NT2/D1 (cell line): Measurements from ENCODE around the gene FAF1.

Experiments used
- DNase-seq: peaks from one replicate; pipeline ENCODE4 v3.0.0-alpha.2; 2011; ENCODE audit warnings: low read depth, low spot score
- H3K27me3 ChIP-seq: 2 replicates; pipeline ENCODE4 v1.6.0; 2011; ENCODE audit warnings: mild to moderate bottlenecking; ENCODE audit not compliant: insufficient read length, insufficient read depth
- H3K36me3 ChIP-seq: 2 replicates; pipeline ENCODE4 v1.6.1; 2011; ENCODE audit warnings: mild to moderate bottlenecking, low read length, mixed read lengths; ENCODE audit not compliant: insufficient read depth, insufficient read length
- H3K4me1 ChIP-seq: 2 replicates; pipeline ENCODE4 v1.5.1; 2011; ENCODE audit not compliant: insufficient read depth, insufficient read length
- H3K4me3 ChIP-seq: 2 replicates; pipeline ENCODE4 v1.5.1; 2011; ENCODE audit warnings: low read depth; ENCODE audit not compliant: insufficient read length
- H3K9ac ChIP-seq: 2 replicates; pipeline ENCODE4 v1.6.0; 2011; ENCODE audit warnings: low read depth; ENCODE audit not compliant: insufficient read length
- H3K9me3 ChIP-seq: 2 replicates; pipeline ENCODE4 v1.5.1; 2011; ENCODE audit warnings: mild to moderate bottlenecking, low read length; ENCODE audit not compliant: insufficient read depth
- SUZ12 ChIP-seq: IDR thresholded peaks from 2 replicates; pipeline ENCODE4 v1.6.1; 2011; ENCODE audit not compliant: insufficient read length, insufficient read depth; ENCODE audit errors: extremely low read depth
- YY1 ChIP-seq: IDR thresholded peaks from 2 replicates; pipeline ENCODE4 v1.6.1; 2011; ENCODE audit not compliant: insufficient read length, insufficient read depth
- ZNF274 ChIP-seq: IDR thresholded peaks from 2 replicates; pipeline ENCODE4 v1.6.1; 2011; ENCODE audit warnings: mild to moderate bottlenecking, low read depth, low read length

FAF1 gene

DNA sequence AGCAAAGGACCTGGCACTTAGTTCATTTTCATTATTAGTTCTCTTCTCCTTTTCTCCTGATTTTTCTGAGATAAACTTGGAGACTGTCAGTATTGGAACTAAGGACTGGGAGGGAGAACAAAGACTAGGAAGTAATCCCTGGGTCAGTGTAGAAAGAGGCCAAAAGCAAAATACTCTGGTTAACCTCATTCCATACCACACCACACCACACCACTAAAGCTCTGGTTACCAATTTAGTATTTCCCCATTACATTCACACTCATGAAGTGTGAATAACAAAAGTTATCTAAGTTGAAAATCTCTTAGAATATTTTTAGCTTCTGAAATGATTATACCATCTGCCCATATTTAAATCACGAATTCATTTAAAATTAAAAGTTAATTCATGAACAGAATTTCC, 467.9 kb downstream of the FAF1 start:
- Histone ChIP-seq H3K9me3 (peaks cover 8% of the 10 kb centered on the region; the same call in 1 of the 2 replicates), H3K4me1 (no peaks in the 10 kb centered on the region), H3K9ac (no peak overlapping the region), H3K36me3 (no peaks in the 10 kb centered on the region), H3K27me3 (no peaks in the 10 kb centered on the region), H3K4me3 (no peak overlapping the region)
- no peak for DNase-seq
- no peak for TF ChIP-seq SUZ12
- no peak for TF ChIP-seq ZNF274
- TF ChIP-seq YY1 = no peak

DNA sequence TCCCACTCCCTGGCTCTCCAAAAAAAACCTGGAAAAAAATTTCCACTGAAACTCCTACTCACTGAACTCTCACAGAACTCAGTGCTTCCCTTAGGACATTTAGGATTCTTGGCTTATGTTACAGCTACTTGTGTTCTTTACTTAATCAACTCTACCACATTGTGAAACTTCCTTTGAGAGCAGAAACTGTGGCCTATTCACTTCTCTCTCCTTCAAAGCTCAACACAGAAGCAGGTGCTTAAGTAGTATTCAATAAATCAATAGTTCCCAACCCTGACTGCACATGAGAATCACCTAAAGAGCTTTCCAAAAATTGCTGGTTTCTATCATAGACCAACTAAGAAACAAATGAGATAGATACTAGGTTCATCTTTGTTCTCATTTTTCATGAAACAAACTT, 468.9 kb downstream of the FAF1 start:
- Histone ChIP-seq H3K36me3 (no peaks in the 10 kb centered on the region), H3K4me1 (no peaks in the 10 kb centered on the region), H3K9me3 (no peaks in the 10 kb centered on the region), H3K27me3 (no peaks in the 10 kb centered on the region), H3K9ac (no peak overlapping the region), H3K4me3 (no peak overlapping the region)
- TF ChIP-seq SUZ12 (no peak), YY1 (no peak), ZNF274 (no peak)
- DNase-seq = no peak

DNA sequence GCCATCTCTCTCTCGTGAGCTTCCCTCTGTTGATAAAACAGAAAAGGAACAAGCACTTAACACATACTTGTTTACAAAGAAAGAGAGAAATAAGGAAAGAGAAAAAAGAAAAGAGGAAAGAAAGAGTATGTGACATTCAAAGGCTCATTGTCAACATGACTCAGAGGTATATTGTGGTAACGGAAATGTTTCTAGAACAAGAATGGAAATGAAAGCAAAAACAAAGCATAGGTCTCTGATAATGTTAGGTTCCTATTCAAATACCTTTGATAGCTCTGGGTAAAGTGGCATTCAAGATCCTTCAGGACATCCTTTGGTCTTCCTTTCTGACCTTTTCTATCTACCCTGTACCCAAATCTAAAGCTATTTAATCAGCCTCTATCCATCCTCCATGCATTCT, 469.4 kb downstream of the FAF1 start:
- Histone ChIP-seq H3K27me3 (no peaks in the 10 kb centered on the region), H3K9ac (no peak overlapping the region), H3K9me3 (no peaks in the 10 kb centered on the region), H3K4me1 (no peaks in the 10 kb centered on the region), H3K4me3 (no peak overlapping the region), H3K36me3 (no peaks in the 10 kb centered on the region)
- no peak for DNase-seq
- no peak for TF ChIP-seq ZNF274
- TF ChIP-seq YY1 = no peak
- TF ChIP-seq SUZ12 = no peak

GRCh38 chr1:50488876-50489275, 471.2 kb downstream of the FAF1 start:
- no peak for DNase-seq
- Histone ChIP-seq H3K9me3 (no peaks in the 10 kb centered on the region), H3K4me3 (no peak overlapping the region), H3K36me3 (no peaks in the 10 kb centered on the region), H3K4me1 (no peaks in the 10 kb centered on the region), H3K9ac (no peak overlapping the region), H3K27me3 (no peaks in the 10 kb centered on the region)
- no peak for TF ChIP-seq SUZ12
- TF ChIP-seq YY1 = no peak
- no peak for TF ChIP-seq ZNF274

GRCh38 chr1:50488356-50488755, 471.7 kb downstream of the FAF1 start:
- Histone ChIP-seq H3K27me3 (no peaks in the 10 kb centered on the region), H3K9me3 (no peaks in the 10 kb centered on the region), H3K4me3 (no peak overlapping the region), H3K9ac (no peak overlapping the region), H3K4me1 (no peaks in the 10 kb centered on the region), H3K36me3 (no peaks in the 10 kb centered on the region)
- no peak for DNase-seq
- no peak for TF ChIP-seq ZNF274
- TF ChIP-seq SUZ12 = no peak
- TF ChIP-seq YY1 = no peak

DNA sequence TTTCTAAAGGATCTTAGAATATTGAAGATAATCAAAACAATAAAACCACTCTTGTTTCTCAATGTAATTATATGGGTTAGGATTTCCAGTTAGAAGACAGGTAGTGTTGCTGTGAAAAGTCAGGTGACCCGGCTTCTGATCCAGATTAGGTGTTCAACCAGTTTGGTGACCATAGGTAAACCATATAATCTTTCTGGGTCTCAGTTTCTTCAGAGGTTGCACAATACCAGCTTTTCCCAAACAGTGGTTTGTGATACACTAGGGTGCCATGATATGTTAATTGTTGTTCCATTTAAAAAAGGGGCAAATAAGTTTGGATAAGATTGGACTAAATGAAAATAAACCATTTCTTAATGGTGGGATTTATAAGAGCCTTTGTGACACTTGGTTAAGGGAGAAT, 472.3 kb downstream of the FAF1 start:
- Histone ChIP-seq H3K9ac (no peak overlapping the region), H3K36me3 (no peaks in the 10 kb centered on the region), H3K27me3 (no peaks in the 10 kb centered on the region), H3K4me1 (no peaks in the 10 kb centered on the region), H3K9me3 (no peaks in the 10 kb centered on the region), H3K4me3 (no peak overlapping the region)
- TF ChIP-seq YY1 = no peak
- no peak for TF ChIP-seq SUZ12
- TF ChIP-seq ZNF274 = no peak
- DNase-seq = no peak

GRCh38 chr1:50481142-50481736, 478.8 kb downstream of the FAF1 start:
- Histone ChIP-seq H3K9ac (no peak overlapping the region), H3K9me3 (no peaks in the 10 kb centered on the region), H3K4me3 (no peak overlapping the region), H3K27me3 (no peaks in the 10 kb centered on the region), H3K4me1 (no peaks in the 10 kb centered on the region), H3K36me3 (no peaks in the 10 kb centered on the region)
- TF ChIP-seq YY1 (no peak), SUZ12 (no peak), ZNF274 (no peak)
- DNase-seq = no peak

- DNase-seq = no peak
- no peak overlapping the region for H3K9ac ChIP-seq
- no peaks in the 10 kb centered on the region for H3K36me3 ChIP-seq
- no peaks in the 10 kb centered on the region for H3K4me1 ChIP-seq
- H3K9me3 ChIP-seq = no peaks in the 10 kb centered on the region
- no peak for TF ChIP-seq SUZ12
- TF ChIP-seq YY1 = no peak
- TF ChIP-seq ZNF274 = no peak
- no peaks in the 10 kb centered on the region for H3K27me3 ChIP-seq
- H3K4me3 ChIP-seq = no peak overlapping the region
Measured at GRCh38 chr1:50476800-50477199, 483.3 kb downstream of the FAF1 start.
